Measurements from ENCODE around the gene ORM2. TPM values are rescaled to one million over a fixed set of nuclear protein-coding genes. Genes with fewer than 3 reads are reported as not detected.

ORM2 gene
- total RNA-seq: not detected in 2 replicates

DNA sequence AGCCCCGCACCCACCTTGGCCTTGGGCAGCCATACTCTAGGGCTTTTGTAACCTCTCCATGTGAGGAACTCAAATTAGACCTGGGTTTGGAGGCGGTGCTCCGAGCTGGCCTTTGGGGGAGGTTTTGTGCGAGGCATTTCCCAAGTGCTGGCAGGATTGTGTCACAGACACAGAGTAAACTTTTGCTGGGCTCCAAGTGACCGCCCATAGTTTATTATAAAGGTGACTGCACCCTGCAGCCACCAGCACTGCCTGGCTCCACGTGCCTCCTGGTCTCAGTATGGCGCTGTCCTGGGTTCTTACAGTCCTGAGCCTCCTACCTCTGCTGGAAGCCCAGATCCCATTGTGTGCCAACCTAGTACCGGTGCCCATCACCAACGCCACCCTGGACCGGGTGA, at the start of gene ORM2:
Gene ORM2 (plus strand): TSS at position 245 of the 398 bp plus-strand sequence. CDS start 36 bp downstream, at position 281.

DNA sequence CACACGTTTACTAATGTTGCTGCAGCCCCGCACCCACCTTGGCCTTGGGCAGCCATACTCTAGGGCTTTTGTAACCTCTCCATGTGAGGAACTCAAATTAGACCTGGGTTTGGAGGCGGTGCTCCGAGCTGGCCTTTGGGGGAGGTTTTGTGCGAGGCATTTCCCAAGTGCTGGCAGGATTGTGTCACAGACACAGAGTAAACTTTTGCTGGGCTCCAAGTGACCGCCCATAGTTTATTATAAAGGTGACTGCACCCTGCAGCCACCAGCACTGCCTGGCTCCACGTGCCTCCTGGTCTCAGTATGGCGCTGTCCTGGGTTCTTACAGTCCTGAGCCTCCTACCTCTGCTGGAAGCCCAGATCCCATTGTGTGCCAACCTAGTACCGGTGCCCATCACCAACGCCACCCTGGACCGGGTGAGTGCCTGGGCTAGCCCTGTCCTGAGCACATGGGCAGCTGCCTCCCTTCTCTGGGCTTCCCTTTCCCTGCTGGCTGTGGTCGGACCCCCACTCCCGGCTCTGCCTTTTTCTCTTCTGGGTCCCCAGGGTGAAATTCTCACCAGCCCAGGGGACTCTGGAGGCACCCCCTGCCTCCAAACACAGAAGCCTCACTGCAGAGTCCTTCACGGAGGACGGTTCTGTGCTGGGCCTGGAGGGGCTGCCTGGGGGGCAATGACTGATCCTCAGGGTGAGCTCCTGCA, 6.7 kb upstream of the ORM2 start, which contains the start of gene ORM1:
Gene ORM1 (plus strand): TSS at position 268 of the 701 bp plus-strand sequence. CDS start 36 bp downstream, at position 304.

Other genes starting within 250 kb of the ORM2 start
- 0.06 TPM in 1 of 2 replicates, not detected in the other for gene KIF12, start 230.6 kb upstream of the ORM2 start, total RNA-seq
- gene COL27A1, start 174.3 kb upstream of the ORM2 start, total RNA-seq: 2.6 and 7.8 TPM in 2 replicates
- gene ORM1, start 6.8 kb upstream of the ORM2 start, total RNA-seq: not detected in 2 replicates
- gene AKNA, start 58.1 kb downstream of the ORM2 start, total RNA-seq: 3.6 and 4.3 TPM in 2 replicates
- under 0.01 and 0.19 TPM in 2 replicates for gene WHRN, start 175.6 kb downstream of the ORM2 start, total RNA-seq